ENCODE data around the gene PRDM15.

PRDM15 gene

GRCh38 chr21:41779659-41780058 lies 99.5 kb downstream of the PRDM15 start:
- Histone ChIP-seq H2AFZ (ENCODE audit: low read depth, low read length) (no peak overlapping the region), H3K9ac (ENCODE audit: low read length) (no peak overlapping the region), H3K4me1 (ENCODE audit: control insufficient read depth, insufficient read depth, low read depth, low read length) (peaks cover 9% of the 10 kb centered on the region), H2BK12ac (ENCODE audit: low read length in 2 of 2) (no peak overlapping the region), H4K8ac (ENCODE audit: low read length) (no peak overlapping the region), H3K18ac (ENCODE audit: low read depth in 1 of 2, low read length in 2 of 2) (no peak overlapping the region), H3K36me3 (ENCODE audit: control insufficient read depth in 1 of 2, insufficient read depth in 2 of 2, low read depth in 1 of 2, low read length in 2 of 2) (no peaks in the 10 kb centered on the region), H2AK5ac (ENCODE audit: low read length, severe bottlenecking) (no peak overlapping the region), H3K4ac (ENCODE audit: low read depth in 1 of 2, low read length in 2 of 2) (no peak overlapping the region), H2BK5ac (ENCODE audit: low read depth, low read length, poor library complexity, severe bottlenecking) (no peak overlapping the region), H4K91ac (ENCODE audit: low read length) (no peak overlapping the region), H3K79me1 (replicated peaks; ENCODE audit: low read length, poor library complexity, severe bottlenecking) (no peaks in the 10 kb centered on the region), H3K27me3 (ENCODE audit: control insufficient read depth in 1 of 2, insufficient read depth in 1 of 2, low read length in 2 of 2) (peaks cover 26 to 66% of the 10 kb centered on the region in 2 experiments), H3K23ac (ENCODE audit: low read length in 2 of 2) (no peak overlapping the region), H3K4me3 (ENCODE audit: insufficient read depth in 1 of 2, low read depth in 1 of 2, low read length in 2 of 2) (no peak overlapping the region), H2BK15ac (ENCODE audit: low read depth, poor library complexity, severe bottlenecking) (no peak overlapping the region), H3K4me2 (ENCODE audit: low read length, poor library complexity, severe bottlenecking) (no peak overlapping the region), H3K14ac (ENCODE audit: low read length in 2 of 2) (no peak overlapping the region), H3K27ac (ENCODE audit: low read length, poor library complexity, severe bottlenecking) (no peak overlapping the region), H3K9me3 (ENCODE audit: control insufficient read depth, low read length) (no peaks in the 10 kb centered on the region), H2BK120ac (ENCODE audit: low read depth, low read length) (no peak overlapping the region)
- DNase-seq, result no peak
- WGBS, result 68% methylated on average over 5 of the region's 5 CpGs

- WGBS, result 15% methylated on average over 12 of the region's 16 CpGs
- Histone ChIP-seq H3K36me3 (ENCODE audit: control insufficient read depth in 1 of 2, insufficient read depth in 2 of 2, low read depth in 1 of 2, low read length in 2 of 2) (no peaks in the 10 kb centered on the region), H3K79me1 (replicated peaks; ENCODE audit: low read length, poor library complexity, severe bottlenecking) (no peaks in the 10 kb centered on the region), H2BK15ac (ENCODE audit: low read depth, poor library complexity, severe bottlenecking) (no peak overlapping the region), H3K9ac (ENCODE audit: low read length) (no peak overlapping the region), H3K18ac (ENCODE audit: low read depth in 1 of 2, low read length in 2 of 2) (no peak overlapping the region), H3K4me2 (ENCODE audit: low read length, poor library complexity, severe bottlenecking) (no peak overlapping the region), H4K8ac (ENCODE audit: low read length) (no peak overlapping the region), H3K14ac (ENCODE audit: low read length in 2 of 2) (no peak overlapping the region), H2BK5ac (ENCODE audit: low read depth, low read length, poor library complexity, severe bottlenecking) (no peak overlapping the region), H3K27ac (ENCODE audit: low read length, poor library complexity, severe bottlenecking) (no peak overlapping the region), H2AFZ (ENCODE audit: low read depth, low read length) (no peak overlapping the region), H3K9me3 (ENCODE audit: control insufficient read depth, low read length) (no peaks in the 10 kb centered on the region), H4K91ac (ENCODE audit: low read length) (no peak overlapping the region), H3K27me3 (ENCODE audit: control insufficient read depth in 1 of 2, insufficient read depth in 1 of 2, low read length in 2 of 2) (peaks cover 27 to 68% of the 10 kb centered on the region in 2 experiments), H3K4ac (ENCODE audit: low read depth in 1 of 2, low read length in 2 of 2) (no peak overlapping the region), H2BK120ac (ENCODE audit: low read depth, low read length) (no peak overlapping the region), H3K23ac (ENCODE audit: low read length in 2 of 2) (no peak overlapping the region), H3K4me3 (ENCODE audit: insufficient read depth in 1 of 2, low read depth in 1 of 2, low read length in 2 of 2) (no peak overlapping the region), H3K4me1 (ENCODE audit: control insufficient read depth, insufficient read depth, low read depth, low read length) (peaks cover 9% of the 10 kb centered on the region), H2BK12ac (ENCODE audit: low read length in 2 of 2) (no peak overlapping the region), H2AK5ac (ENCODE audit: low read length, severe bottlenecking) (no peak overlapping the region)
- DNase-seq, result no peak
Measured at GRCh38 chr21:41778930-41779600, 100.1 kb downstream of the PRDM15 start.

- Histone ChIP-seq H3K4ac (ENCODE audit: low read depth in 1 of 2, low read length in 2 of 2) (no peak overlapping the region), H2BK12ac (ENCODE audit: low read length in 2 of 2) (no peak overlapping the region), H3K4me3 (ENCODE audit: insufficient read depth in 1 of 2, low read depth in 1 of 2, low read length in 2 of 2) (no peak overlapping the region), H3K27ac (ENCODE audit: low read length, poor library complexity, severe bottlenecking) (no peak overlapping the region), H4K91ac (ENCODE audit: low read length) (no peak overlapping the region), H2BK15ac (ENCODE audit: low read depth, poor library complexity, severe bottlenecking) (no peak overlapping the region), H3K18ac (ENCODE audit: low read depth in 1 of 2, low read length in 2 of 2) (peak overlapping the region in 1 of 2 experiments; percentile 15), H3K36me3 (ENCODE audit: control insufficient read depth in 1 of 2, insufficient read depth in 2 of 2, low read depth in 1 of 2, low read length in 2 of 2) (no peaks in the 10 kb centered on the region), H3K9me3 (ENCODE audit: control insufficient read depth, low read length) (no peaks in the 10 kb centered on the region), H3K4me1 (ENCODE audit: control insufficient read depth, insufficient read depth, low read depth, low read length) (peaks cover 6% of the 10 kb centered on the region), H3K9ac (ENCODE audit: low read length) (peak overlapping the region; percentile 56), H4K8ac (ENCODE audit: low read length) (no peak overlapping the region), H2AFZ (ENCODE audit: low read depth, low read length) (no peak overlapping the region), H2BK120ac (ENCODE audit: low read depth, low read length) (no peak overlapping the region), H2BK5ac (ENCODE audit: low read depth, low read length, poor library complexity, severe bottlenecking) (peak overlapping the region; percentile 47), H3K27me3 (ENCODE audit: control insufficient read depth in 1 of 2, insufficient read depth in 1 of 2, low read length in 2 of 2) (peaks cover 31 to 69% of the 10 kb centered on the region in 2 experiments), H2AK5ac (ENCODE audit: low read length, severe bottlenecking) (no peak overlapping the region), H3K23ac (ENCODE audit: low read length in 2 of 2) (no peak overlapping the region), H3K4me2 (ENCODE audit: low read length, poor library complexity, severe bottlenecking) (peak overlapping the region; percentile 76), H3K79me1 (replicated peaks; ENCODE audit: low read length, poor library complexity, severe bottlenecking) (no peaks in the 10 kb centered on the region), H3K14ac (ENCODE audit: low read length in 2 of 2) (no peak overlapping the region)
- 17% methylated on average over 44 of the region's 45 CpGs for WGBS
- peak; percentile 75 for DNase-seq
Measured at GRCh38 chr21:41777951-41778815, 101.0 kb downstream of the PRDM15 start.

GRCh38 chr21:41776778-41777177 lies 102.4 kb downstream of the PRDM15 start:
- Histone ChIP-seq H3K14ac (ENCODE audit: low read length in 2 of 2) (no peak overlapping the region), H3K79me1 (replicated peaks; ENCODE audit: low read length, poor library complexity, severe bottlenecking) (no peaks in the 10 kb centered on the region), H4K91ac (ENCODE audit: low read length) (no peak overlapping the region), H3K9me3 (ENCODE audit: control insufficient read depth, low read length) (no peaks in the 10 kb centered on the region), H3K27me3 (ENCODE audit: control insufficient read depth in 1 of 2, insufficient read depth in 1 of 2, low read length in 2 of 2) (peaks cover 42 to 75% of the 10 kb centered on the region in 2 experiments), H3K18ac (ENCODE audit: low read depth in 1 of 2, low read length in 2 of 2) (no peak overlapping the region), H3K27ac (ENCODE audit: low read length, poor library complexity, severe bottlenecking) (no peak overlapping the region), H3K4me2 (ENCODE audit: low read length, poor library complexity, severe bottlenecking) (no peak overlapping the region), H4K8ac (ENCODE audit: low read length) (no peak overlapping the region), H3K23ac (ENCODE audit: low read length in 2 of 2) (no peak overlapping the region), H2BK120ac (ENCODE audit: low read depth, low read length) (no peak overlapping the region), H3K4me1 (ENCODE audit: control insufficient read depth, insufficient read depth, low read depth, low read length) (peaks cover 6% of the 10 kb centered on the region), H2BK15ac (ENCODE audit: low read depth, poor library complexity, severe bottlenecking) (no peak overlapping the region), H2BK12ac (ENCODE audit: low read length in 2 of 2) (no peak overlapping the region), H3K36me3 (ENCODE audit: control insufficient read depth in 1 of 2, insufficient read depth in 2 of 2, low read depth in 1 of 2, low read length in 2 of 2) (no peaks in the 10 kb centered on the region), H2AFZ (ENCODE audit: low read depth, low read length) (no peak overlapping the region), H3K4me3 (ENCODE audit: insufficient read depth in 1 of 2, low read depth in 1 of 2, low read length in 2 of 2) (no peak overlapping the region), H3K4ac (ENCODE audit: low read depth in 1 of 2, low read length in 2 of 2) (no peak overlapping the region), H3K9ac (ENCODE audit: low read length) (no peak overlapping the region), H2AK5ac (ENCODE audit: low read length, severe bottlenecking) (no peak overlapping the region), H2BK5ac (ENCODE audit: low read depth, low read length, poor library complexity, severe bottlenecking) (no peak overlapping the region)
- no peak for DNase-seq
- 88% methylated on average over 3 of the region's 4 CpGs for WGBS

Measured in mesenchymal stem cell (in vitro differentiated cells and primary cell).